Upper lobe of right lung (tissue), 1 donor: Measurements from ENCODE around the gene WDR11. TPM values are rescaled to one million over a fixed set of nuclear protein-coding genes. Genes with fewer than 3 reads are reported as not detected.

Source experiments
- ATAC-seq: fragments of 200-7000 bp; cut with Tn5 transposase; one replicate; pipeline ENCODE4 v1.9.1; 2020; ENCODE audit warnings: mild to moderate bottlenecking, moderate library complexity
- DNase-seq: peaks from one replicate; pipeline ENCODE4 v3.0.0-alpha.2; 2020
- H3K27ac ChIP-seq: fragments of 200-600 bp; one replicate; pipeline ENCODE4 v1.8.0; 2022
- H3K27me3 ChIP-seq: fragments of 200-600 bp; one replicate; pipeline ENCODE4 v1.8.0; 2022; ENCODE audit warnings: mild to moderate bottlenecking
- H3K36me3 ChIP-seq: fragments of 200-600 bp; one replicate; pipeline ENCODE4 v1.8.0; 2022
- H3K4me1 ChIP-seq: fragments of 200-600 bp; one replicate; pipeline ENCODE4 v1.8.0; 2022
- H3K4me3 ChIP-seq: fragments of 200-600 bp; one replicate; pipeline ENCODE4 v1.8.0; 2022; ENCODE audit warnings: mild to moderate bottlenecking
- H3K9me3 ChIP-seq: fragments of 200-600 bp; one replicate; pipeline ENCODE4 v1.8.0; 2022
- intact Hi-C: fragments of 100-400 bp; cut with DNase I; formaldehyde crosslinking; loops from one replicate; pipeline ENCODE4 v1.11.0; 2022
- total RNA-seq: library from RNA; stranded (reverse); fragmentation: NEBNext Ultra II Directional; extraction: Animal tissue kit (Norgen Biotek cat#: 25700); gene quantifications from one replicate; pipeline ENCODE4 v1.2.1, GENCODE V29; 2021
- TF ChIP-seq, protein P1 (sequence below): fragments of 200-600 bp; IDR thresholded peaks from one replicate; pipeline ENCODE4 v1.8.0; 2022; ENCODE audit warnings: antibody characterized with exemption
- donor health status: DM: no; HTN: yes; CAD: no; lungs with severe emphysema.

WDR11 gene
- total RNA-seq, 1 donor from 2014 or later: 46.0 TPM

DNA sequence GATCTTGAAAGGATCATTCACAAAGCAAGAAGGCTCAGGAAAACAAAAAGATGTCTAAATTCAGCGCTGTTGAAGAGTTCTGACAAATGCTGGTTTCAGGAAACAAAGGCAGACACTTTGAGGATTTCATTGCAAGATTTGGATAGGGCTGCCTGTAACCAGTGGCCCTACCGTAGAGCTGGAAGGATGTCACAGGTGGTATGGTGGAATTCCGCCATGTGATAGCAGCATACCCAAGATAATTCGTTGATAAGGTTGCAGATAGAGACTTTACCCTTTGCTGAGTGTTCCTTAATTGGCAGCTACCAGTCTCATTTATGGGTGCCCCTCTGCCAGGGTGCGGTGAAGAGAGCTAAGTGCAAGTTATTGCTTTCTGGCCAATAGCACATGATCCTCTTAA lies 100.1 kb downstream of the WDR11 start:
- no peak overlapping the region for H3K27ac ChIP-seq
- no peaks in the 10 kb centered on the region for H3K36me3 ChIP-seq
- no peak overlapping the region for H3K4me3 ChIP-seq
- intact Hi-C loops: no loop called here
- peaks cover 19% of the 10 kb centered on the region for H3K27me3 ChIP-seq
- DNase-seq: no peak
- no peaks in the 10 kb centered on the region for H3K4me1 ChIP-seq
- no peak for ATAC-seq
- H3K9me3 ChIP-seq: no peaks in the 10 kb centered on the region
- TF ChIP-seq, protein P1, sequence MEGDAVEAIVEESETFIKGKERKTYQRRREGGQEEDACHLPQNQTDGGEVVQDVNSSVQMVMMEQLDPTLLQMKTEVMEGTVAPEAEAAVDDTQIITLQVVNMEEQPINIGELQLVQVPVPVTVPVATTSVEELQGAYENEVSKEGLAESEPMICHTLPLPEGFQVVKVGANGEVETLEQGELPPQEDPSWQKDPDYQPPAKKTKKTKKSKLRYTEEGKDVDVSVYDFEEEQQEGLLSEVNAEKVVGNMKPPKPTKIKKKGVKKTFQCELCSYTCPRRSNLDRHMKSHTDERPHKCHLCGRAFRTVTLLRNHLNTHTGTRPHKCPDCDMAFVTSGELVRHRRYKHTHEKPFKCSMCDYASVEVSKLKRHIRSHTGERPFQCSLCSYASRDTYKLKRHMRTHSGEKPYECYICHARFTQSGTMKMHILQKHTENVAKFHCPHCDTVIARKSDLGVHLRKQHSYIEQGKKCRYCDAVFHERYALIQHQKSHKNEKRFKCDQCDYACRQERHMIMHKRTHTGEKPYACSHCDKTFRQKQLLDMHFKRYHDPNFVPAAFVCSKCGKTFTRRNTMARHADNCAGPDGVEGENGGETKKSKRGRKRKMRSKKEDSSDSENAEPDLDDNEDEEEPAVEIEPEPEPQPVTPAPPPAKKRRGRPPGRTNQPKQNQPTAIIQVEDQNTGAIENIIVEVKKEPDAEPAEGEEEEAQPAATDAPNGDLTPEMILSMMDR: no peak

DNA sequence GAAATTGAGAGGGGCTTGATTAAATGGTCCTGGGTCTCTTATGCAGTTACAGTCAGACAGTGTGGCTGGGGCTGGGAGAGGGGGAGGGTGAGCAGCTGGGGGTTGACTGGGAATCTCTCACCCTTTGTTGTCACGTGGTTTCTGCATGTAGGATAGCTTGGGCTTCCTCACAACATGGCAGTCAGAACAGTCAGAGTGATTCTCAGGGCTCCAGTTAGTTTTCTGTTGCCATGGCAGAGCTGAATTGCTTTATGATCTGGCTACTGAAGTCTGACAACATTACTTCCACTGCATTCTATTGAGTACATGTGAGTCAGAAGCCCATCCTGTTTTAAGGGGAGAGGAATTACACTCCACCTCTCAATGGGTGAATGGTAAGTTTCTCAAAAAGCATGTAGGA lies 102.7 kb downstream of the WDR11 start:
- H3K4me1 ChIP-seq: no peaks in the 10 kb centered on the region
- H3K36me3 ChIP-seq: no peaks in the 10 kb centered on the region
- no peak overlapping the region for H3K4me3 ChIP-seq
- intact Hi-C loops: no loop called here
- no peaks in the 10 kb centered on the region for H3K9me3 ChIP-seq
- H3K27ac ChIP-seq: no peak overlapping the region
- ATAC-seq: no peak
- peaks cover 19% of the 10 kb centered on the region for H3K27me3 ChIP-seq
- DNase-seq: no peak
- TF ChIP-seq, protein P1: no peak
